HG03060 (cell line): ENCODE data around the gene TANGO2.

Experiments used
- ATAC-seq: cut with Tn5 transposase; IDR thresholded peaks from one replicate; pipeline ENCODE4 v1.9.1; 2021; ENCODE audit warnings: low read depth, moderate number of reproducible peaks; ENCODE audit not compliant: unreplicated experiment

TANGO2 gene

GRCh38 chr22:20113551-20114310 lies 92.8 kb downstream of the TANGO2 start:
- ATAC-seq = no peak

GRCh38 chr22:20114506-20115475 lies 93.9 kb downstream of the TANGO2 start:
- ATAC-seq = no peak

- ATAC-seq = no peak
Measured at GRCh38 chr22:20115691-20116375, 94.9 kb downstream of the TANGO2 start, which contains the start of gene RANBP1. RANBP1 (plus strand) TSS chr22:20116104; CDS start chr22:20116185, 81 bp downstream.

- ATAC-seq = no peak
Measured at GRCh38 chr22:20116376-20116950, 95.6 kb downstream of the TANGO2 start.
